HCT116 (cell line): ENCODE measurements around the gene EMD. TPM values are rescaled to one million over a fixed set of nuclear protein-coding genes. Genes with fewer than 3 reads are reported as not detected.

ENCODE experiments used
- ATAC-seq: fragments of 200-7000 bp; cut with Tn5 transposase; 2 replicates; pipeline ENCODE4 v1.9.1; 2020; ENCODE audit warnings: mild to moderate bottlenecking, moderate library complexity
- BruUV-seq: library from RNA; stranded (reverse); fragments of 400-500 nt; replicated peaks from 2 replicates; lab custom pipeline; 2021; lab: Mats Ljungman, UMichigan
- CTCF ChIA-PET: fragments of 300-600 bp; sonication (Branson Sonifier 250); formaldehyde crosslinking; loops from one replicate; lab custom pipeline; 2021; ENCODE audit warnings: antibody characterized with exemption; lab: Charles Lee
- POLR2A ChIA-PET: fragments of 300-600, 350-600 bp; sonication (Branson Sonifier 250); formaldehyde crosslinking; loops from one replicate; lab custom pipeline; 2021; ENCODE audit warnings: antibody characterized with exemption; lab: Charles Lee
- RAD21 ChIA-PET, 2 experiments: fragments of 300-600 bp; sonication (Branson Sonifier 250); formaldehyde crosslinking; loops; one replicate each; lab custom pipeline; 2023; ENCODE audit warnings: low total read pairs in 2 of 2; ENCODE audit not compliant: uncharacterized antibody in 2 of 2, unreplicated experiment in 2 of 2, low non-redundant PET in 1 of 2; lab: Charles Lee
- DNase-seq: peaks from one replicate; pipeline ENCODE4 v3.0.0-alpha.2; 2010; ENCODE audit warnings: low read depth, low spot score
- H2AFZ ChIP-seq: fragments of 200-600 bp; shearing (Covaris generic), sonication (generic); 2 replicates; pipeline ENCODE4 v1.6.1; 2017; ENCODE audit warnings: low read depth, mixed run types, mixed read lengths, antibody characterized with exemption, low read length; ENCODE audit not compliant: poor library complexity, severe bottlenecking
- H3K27ac ChIP-seq: 2 replicates; pipeline ENCODE4 v1.5.1; 2012; ENCODE audit warnings: low read depth, low read length
- H3K27me3 ChIP-seq: fragments of 200-600 bp; sonication (generic); 2 replicates; pipeline ENCODE4 v1.6.1; 2016; ENCODE audit warnings: mixed run types, low read length, mixed read lengths; ENCODE audit not compliant: insufficient read depth
- H3K36me3 ChIP-seq, 2 experiments: fragments of 200-500 bp in 1 of 2; fragments of 200-600 bp in 1 of 2; sonication (Bioruptor generic) in 1 of 2; sonication (generic) in 1 of 2; 2 replicates each; pipeline versions ENCODE4 v1.5.1 to v1.6.1; 2014 to 2016; ENCODE audit warnings: low read length in 2 of 2, inconsistent platforms in 1 of 2, mixed read lengths in 1 of 2, mixed run types in 1 of 2; ENCODE audit not compliant: insufficient read depth in 2 of 2, control insufficient read depth in 1 of 2
- H3K4me1 ChIP-seq, 2 experiments: fragments of 200-600 bp in 1 of 2; sonication (generic) in 1 of 2; 2 replicates each; pipeline versions ENCODE4 v1.5.1 to v1.6.1; 2012 to 2017; ENCODE audit warnings: low read length in 2 of 2, inconsistent platforms in 1 of 2, mild to moderate bottlenecking in 1 of 2, mixed read lengths in 1 of 2, mixed run types in 1 of 2, moderate library complexity in 1 of 2; ENCODE audit not compliant: insufficient read depth in 2 of 2, control insufficient read depth in 1 of 2
- H3K4me2 ChIP-seq: fragments of 200-600 bp; sonication (generic); 2 replicates; pipeline ENCODE4 v1.6.1; 2017; ENCODE audit warnings: mixed run types, low read length, mixed read lengths
- H3K4me3 ChIP-seq, 2 experiments: fragments of 200-600 bp in 1 of 2; sonication (generic) in 1 of 2; replicated peaks in 1 of 2; 2 replicates each; pipeline ENCODE4 v1.5.1; 2011 to 2016; ENCODE audit warnings: low read length in 2 of 2, control low read depth in 1 of 2, low read depth in 1 of 2, mild to moderate bottlenecking in 1 of 2, mixed read lengths in 1 of 2, mixed run types in 1 of 2
- H3K79me2 ChIP-seq: fragments of 200-600 bp; sonication (generic); 2 replicates; pipeline ENCODE4 v1.6.1; 2017; ENCODE audit warnings: mild to moderate bottlenecking, mixed run types, low read length, moderate library complexity, mixed read lengths; ENCODE audit not compliant: insufficient read depth
- H3K9ac ChIP-seq: fragments of 200-600 bp; sonication (generic); 2 replicates; pipeline ENCODE4 v1.6.1; 2016; ENCODE audit warnings: low read length, mixed read lengths
- H3K9me2 ChIP-seq: fragments of 200-600 bp; sonication (generic), shearing (Covaris generic); 2 replicates; pipeline ENCODE4 v1.6.1; 2017; ENCODE audit warnings: mixed run types, mild to moderate bottlenecking, moderate library complexity; ENCODE audit not compliant: insufficient read depth
- H3K9me3 ChIP-seq, 2 experiments: fragments of 200-500 bp in 1 of 2; fragments of 200-600 bp in 1 of 2; sonication (Bioruptor generic) in 1 of 2; sonication (generic) in 1 of 2; 2 replicates each; pipeline ENCODE4 v1.6.1; 2014 to 2017; ENCODE audit warnings: low read length in 2 of 2, mixed read lengths in 2 of 2, inconsistent platforms in 1 of 2, low read depth in 1 of 2, mild to moderate bottlenecking in 1 of 2, mixed run types in 1 of 2, moderate library complexity in 1 of 2; ENCODE audit not compliant: control insufficient read depth in 1 of 2, insufficient read depth in 1 of 2
- H4K20me1 ChIP-seq: fragments of 200-600 bp; sonication (generic), shearing (Covaris generic); 2 replicates; pipeline ENCODE4 v1.6.1; 2017; ENCODE audit warnings: mixed run types, mild to moderate bottlenecking, moderate library complexity; ENCODE audit not compliant: insufficient read depth
- ATF3 ChIP-seq: IDR thresholded peaks from 2 replicates; pipeline ENCODE4 v1.6.1; 2012
- CBX3 ChIP-seq: IDR thresholded peaks from 2 replicates; pipeline ENCODE4 v1.6.1; 2012; ENCODE audit warnings: low read depth
- ELF1 ChIP-seq: IDR thresholded peaks from 2 replicates; pipeline ENCODE4 v1.6.1; 2012; ENCODE audit warnings: low read depth, borderline replicate concordance
- EZH2phosphoT487 ChIP-seq: fragments of 200-600 bp; IDR thresholded peaks from 2 replicates; pipeline ENCODE4 v1.6.1; 2018; ENCODE audit warnings: antibody characterized with exemption, borderline replicate concordance
- JUND ChIP-seq: IDR thresholded peaks from 2 replicates; pipeline ENCODE4 v1.6.1; 2012
- REST ChIP-seq: IDR thresholded peaks from 2 replicates; pipeline ENCODE4 v1.6.1; 2012; ENCODE audit warnings: low read depth
- SIN3A ChIP-seq: IDR thresholded peaks from 2 replicates; pipeline ENCODE4 v1.6.1; 2012; ENCODE audit warnings: low read depth
- TCF7L2 ChIP-seq: IDR thresholded peaks from 2 replicates; pipeline ENCODE4 v1.7.0; 2011; ENCODE audit warnings: borderline replicate concordance, inconsistent platforms; ENCODE audit not compliant: insufficient read depth, insufficient read length; ENCODE audit errors: extremely low read depth
- YY1 ChIP-seq: IDR thresholded peaks from 2 replicates; pipeline ENCODE4 v1.6.1; 2011; ENCODE audit warnings: low read length, low read depth, moderate library complexity, mild to moderate bottlenecking; ENCODE audit not compliant: insufficient replicate concordance; ENCODE audit errors: extremely low read depth
- ZBTB33 ChIP-seq: IDR thresholded peaks from 2 replicates; pipeline ENCODE4 v1.6.1; 2011; ENCODE audit warnings: mild to moderate bottlenecking, low read length, moderate library complexity; ENCODE audit not compliant: insufficient replicate concordance; ENCODE audit errors: extremely low read depth
- ZFX ChIP-seq: fragments of 450-650 bp; IDR thresholded peaks from 2 replicates; pipeline ENCODE4 v1.6.1; 2017
- intact Hi-C: fragments of 100-400 bp; cut with micrococcal nuclease; formaldehyde crosslinking; loops from 2 replicates; pipeline ENCODE4 v1.10.0; 2022
- total RNA-seq: library from RNA; stranded (reverse); gene quantifications from one replicate; pipeline ENCODE4 v1.2.1, GENCODE V29; 2021; ENCODE audit not compliant: unreplicated experiment

EMD gene
- total RNA-seq, 1 experiment from 2014 or later = 102 TPM

GRCh38 chrX:154358829-154359228, 20.3 kb upstream of the EMD start:
- DNase-seq (no peak), ATAC-seq (no peak)
- no TSS peak for BruUV-seq
- Histone ChIP-seq H4K20me1 (0 out of 2 replicates have a peak, but pooled peaks cover 2% of the 10 kb centered on the region), H3K4me2 (no peak overlapping the region), H3K27ac (no peak overlapping the region), H3K9me3 (no peaks in the 10 kb centered on the region), H3K9me2 (no peaks in the 10 kb centered on the region), H3K4me1 (no peaks in the 10 kb centered on the region), H3K9ac (no peak overlapping the region), H3K4me3 (no peak overlapping the region), H3K79me2 (peaks cover 24% of the 10 kb centered on the region; the same call in 1 of the 2 replicates), H3K27me3 (no peaks in the 10 kb centered on the region), H2AFZ (no peak overlapping the region), H3K36me3 (peaks cover 6 to 27% of the 10 kb centered on the region in 2 experiments; a peak in 3 of 4 replicates)
- RAD21 ChIA-PET = no interaction called here
- intact Hi-C loops = no loop called here
- TF ChIP-seq ELF1 (no peak), ZFX (no peak), TCF7L2 (no peak), CBX3 (no peak), EZH2phosphoT487 (no peak), ZBTB33 (no peak)
- POLR2A ChIA-PET = no interaction called here
- CTCF ChIA-PET = no interaction called here

- ATAC-seq = no peak
- BruUV-seq = TSS peak; percentile 23
- Histone ChIP-seq H3K79me2 (peaks cover 32% of the 10 kb centered on the region; the same call in 1 of the 2 replicates), H2AFZ (no peak overlapping the region), H3K27ac (no peak overlapping the region), H3K9me2 (no peaks in the 10 kb centered on the region), H3K4me1 (no peaks in the 10 kb centered on the region)
- TF ChIP-seq REST (no peak), JUND (no peak), SIN3A (no peak), ELF1 (no peak), ZFX (no peak), ATF3 (no peak), YY1 (no peak)
- TF ChIP-seq, all 23 proteins: peak for 0
- intact Hi-C loops = no loop called here
- Histone ChIP-seq H3K9ac (no peak overlapping the region), H3K27me3 (no peaks in the 10 kb centered on the region), H3K4me3 (no peak overlapping the region), H3K4me2 (no peak overlapping the region), H3K36me3 (peaks cover 6 to 25% of the 10 kb centered on the region in 2 experiments; a peak in 2 of 4 replicates), H4K20me1 (0 out of 2 replicates have a peak, but pooled peaks cover 2% of the 10 kb centered on the region), H3K9me3 (no peaks in the 10 kb centered on the region)
- CTCF ChIA-PET = no interaction called here
- RAD21 ChIA-PET = no interaction called here
- no peak for DNase-seq
- POLR2A ChIA-PET = no interaction called here
Observed at GRCh38 chrX:154359362-154360154, 19.5 kb upstream of the EMD start.
